Thyroid gland (tissue), 4 donors: Measurements from ENCODE around the gene SHISA7.

Source experiments
- POLR2A ChIP-seq, 2 donors: fragments of 450-650 bp; IDR thresholded peaks; one replicate each; pipeline ENCODE4 v1.6.1; 2017; ENCODE audit warnings: antibody characterized with exemption in 2 of 2, mild to moderate bottlenecking in 2 of 2, moderate library complexity in 1 of 2
- TF ChIP-seq, protein P1 (sequence below), 6 experiments: fragments of 200-600 bp in 3 of 6; fragments of 450-650 bp in 3 of 6; sonication (generic) in 3 of 6; IDR thresholded peaks; one replicate each; pipeline ENCODE4 v1.5.1; 2016 to 2019; ENCODE audit warnings: antibody characterized with exemption in 6 of 6, mild to moderate bottlenecking in 2 of 6, inconsistent platforms in 1 of 6, moderate library complexity in 1 of 6

DNA sequence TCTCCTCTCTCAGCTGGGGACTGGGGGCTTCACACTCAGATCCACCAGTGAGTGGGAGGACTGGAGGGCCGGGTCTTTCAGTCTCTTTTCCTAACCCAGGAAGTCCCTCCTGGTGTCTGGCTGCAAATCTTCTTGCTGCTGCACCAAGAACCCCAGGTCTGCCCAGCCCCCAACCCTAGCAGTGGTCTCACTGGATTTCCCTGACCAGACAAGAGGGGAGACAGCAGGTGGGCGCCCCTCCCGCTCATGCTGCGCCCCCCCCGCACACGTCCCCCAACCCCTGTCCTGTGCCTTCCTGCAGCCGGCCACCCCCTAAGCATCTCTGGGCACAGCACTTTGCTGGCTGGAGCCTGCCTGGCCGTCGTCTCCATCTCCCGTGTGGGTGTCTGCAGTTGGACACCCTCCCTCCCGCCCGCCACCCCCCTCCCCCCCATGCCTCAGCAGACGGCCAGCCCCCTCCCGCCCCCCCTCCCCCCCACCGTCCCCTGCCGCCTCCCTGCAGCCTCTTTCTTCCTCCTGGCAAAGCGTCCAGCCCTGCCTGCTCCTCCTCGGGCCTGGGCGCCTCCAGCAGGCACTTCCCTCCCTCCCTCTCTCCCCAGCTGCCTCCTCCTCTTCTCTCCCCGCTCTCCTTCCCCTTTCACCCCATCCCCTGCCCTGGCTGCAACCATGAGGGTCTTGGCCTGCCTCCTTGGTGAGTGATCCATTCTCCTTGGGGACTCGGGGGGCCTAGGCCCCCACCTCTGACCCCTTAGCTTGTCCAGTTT lies 45.0 kb upstream of the SHISA7 start, which contains the start of gene SSC5D:
- TF ChIP-seq POLR2A (IDR thresholded peaks at IDR 0.05) = no peak
- TF ChIP-seq, protein P1, sequence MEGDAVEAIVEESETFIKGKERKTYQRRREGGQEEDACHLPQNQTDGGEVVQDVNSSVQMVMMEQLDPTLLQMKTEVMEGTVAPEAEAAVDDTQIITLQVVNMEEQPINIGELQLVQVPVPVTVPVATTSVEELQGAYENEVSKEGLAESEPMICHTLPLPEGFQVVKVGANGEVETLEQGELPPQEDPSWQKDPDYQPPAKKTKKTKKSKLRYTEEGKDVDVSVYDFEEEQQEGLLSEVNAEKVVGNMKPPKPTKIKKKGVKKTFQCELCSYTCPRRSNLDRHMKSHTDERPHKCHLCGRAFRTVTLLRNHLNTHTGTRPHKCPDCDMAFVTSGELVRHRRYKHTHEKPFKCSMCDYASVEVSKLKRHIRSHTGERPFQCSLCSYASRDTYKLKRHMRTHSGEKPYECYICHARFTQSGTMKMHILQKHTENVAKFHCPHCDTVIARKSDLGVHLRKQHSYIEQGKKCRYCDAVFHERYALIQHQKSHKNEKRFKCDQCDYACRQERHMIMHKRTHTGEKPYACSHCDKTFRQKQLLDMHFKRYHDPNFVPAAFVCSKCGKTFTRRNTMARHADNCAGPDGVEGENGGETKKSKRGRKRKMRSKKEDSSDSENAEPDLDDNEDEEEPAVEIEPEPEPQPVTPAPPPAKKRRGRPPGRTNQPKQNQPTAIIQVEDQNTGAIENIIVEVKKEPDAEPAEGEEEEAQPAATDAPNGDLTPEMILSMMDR (IDR thresholded peaks at IDR 0.05) = no peak
